H1 (cell line): ENCODE results near the gene WRAP53. TPM values are rescaled to one million over a fixed set of nuclear protein-coding genes. Genes with fewer than 3 reads are reported as not detected.

Experiments used
- CTCF ChIA-PET: fragments of 300-600 bp; sonication (Branson Sonifier 250); formaldehyde crosslinking; loops from one replicate; lab custom pipeline; 2021; ENCODE audit not compliant: partially characterized antibody; lab: Charles Lee
- POLR2A ChIA-PET: fragments of 300-600 bp; sonication (Branson Sonifier 250); formaldehyde crosslinking; loops from one replicate; lab custom pipeline; 2021; ENCODE audit warnings: inconsistent platforms; ENCODE audit not compliant: partially characterized antibody; lab: Charles Lee
- DNase-seq, 2 experiments: peaks; one replicate each; pipeline versions ENCODE4 v3.0.0 to v3.0.0-alpha.2; 2010 to 2022; ENCODE audit warnings: low spot score in 2 of 2, low read depth in 1 of 2, mixed read lengths in 1 of 2
- FAIRE-seq: peaks from 2 replicates; lab custom pipeline; 2011; peaks lifted over from hg19 to GRCh38; lab: Jason Lieb, UNC
- H2AFZ ChIP-seq: 2 replicates; pipeline ENCODE4 v1.8.1; 2012; ENCODE audit warnings: low read length, inconsistent platforms
- H2AK5ac ChIP-seq: 2 replicates; pipeline ENCODE4 v1.6.1; 2013; ENCODE audit warnings: low read depth, low read length
- H2BK120ac ChIP-seq: replicated peaks from 2 replicates; pipeline ENCODE3; 2013; ENCODE audit warnings: low read depth, low read length, inconsistent platforms
- H2BK12ac ChIP-seq: 2 replicates; pipeline ENCODE4 v1.6.1; 2013; ENCODE audit warnings: low read depth, low read length
- H2BK15ac ChIP-seq: 2 replicates; pipeline ENCODE4 v1.6.1; 2013; ENCODE audit warnings: low read length
- H2BK20ac ChIP-seq: 2 replicates; pipeline ENCODE4 v1.6.1; 2013; ENCODE audit warnings: low read length
- H2BK5ac ChIP-seq: 2 replicates; pipeline ENCODE4 v1.6.1; 2013; ENCODE audit warnings: low read depth, low read length
- H3K14ac ChIP-seq: 2 replicates; pipeline ENCODE4 v1.6.1; 2013; ENCODE audit warnings: inconsistent platforms; ENCODE audit not compliant: insufficient read length
- H3K18ac ChIP-seq: 2 replicates; pipeline ENCODE4 v1.6.1; 2013; ENCODE audit warnings: low read length; ENCODE audit errors: extremely low read depth
- H3K23ac ChIP-seq: 2 replicates; pipeline ENCODE4 v1.6.1; 2013; ENCODE audit warnings: inconsistent platforms; ENCODE audit not compliant: insufficient read length
- H3K23me2 ChIP-seq: 2 replicates; pipeline ENCODE4 v1.6.1; 2013; ENCODE audit warnings: low read depth, low read length
- H3K27ac ChIP-seq: 2 replicates; pipeline ENCODE4 v1.6.1; 2011; ENCODE audit warnings: low read depth, low read length, inconsistent platforms
- H3K27me3 ChIP-seq, 4 experiments: replicated peaks in 1 of 4; 1 replicate in 1 of 4; 2 replicates in 3 of 4; pipeline versions ENCODE4 v1.6.1 to v1.8.1; 2011 to 2013; ENCODE audit warnings: low read length in 3 of 4, mild to moderate bottlenecking in 3 of 4, inconsistent platforms in 2 of 4, mixed read lengths in 2 of 4, moderate library complexity in 1 of 4; ENCODE audit not compliant: control insufficient read depth in 3 of 4, insufficient read depth in 3 of 4; ENCODE audit errors: extremely low read depth in 1 of 4
- H3K36me3 ChIP-seq, 4 experiments: 2 replicates each; pipeline versions ENCODE4 v1.6.1 to v1.8.1; 2011 to 2013; ENCODE audit warnings: mild to moderate bottlenecking in 4 of 4, low read length in 3 of 4, moderate library complexity in 2 of 4, control low read depth in 1 of 4, inconsistent platforms in 1 of 4; ENCODE audit not compliant: insufficient read depth in 4 of 4, control insufficient read depth in 2 of 4
- H3K4ac ChIP-seq: replicated peaks from 2 replicates; pipeline ENCODE3; 2013; ENCODE audit warnings: low read length, low read depth, mixed read lengths, inconsistent platforms; ENCODE audit not compliant: insufficient read length
- H3K4me1 ChIP-seq, 4 experiments: replicated peaks in 1 of 4; 1 replicate in 1 of 4; 2 replicates in 3 of 4; pipeline versions ENCODE4 v1.6.1 to v1.8.1; 2011 to 2013; ENCODE audit warnings: low read length in 3 of 4, inconsistent platforms in 2 of 4, mixed read lengths in 1 of 4; ENCODE audit not compliant: insufficient read depth in 4 of 4, control insufficient read depth in 3 of 4
- H3K4me2 ChIP-seq, 2 experiments: 2 replicates each; pipeline versions ENCODE4 v1.6.1 to v1.8.1; 2011 to 2013; ENCODE audit warnings: low read depth in 2 of 2, low read length in 2 of 2, control low read depth in 1 of 2, inconsistent platforms in 1 of 2, mild to moderate bottlenecking in 1 of 2; ENCODE audit not compliant: insufficient read depth in 1 of 2
- H3K4me3 ChIP-seq, 4 experiments: fragments of 200-600, 300-600 bp in 1 of 4; sonication (generic), shearing (Covaris generic), sonication (Bioruptor Twin) in 1 of 4; 2 replicates each; pipeline versions ENCODE4 v1.5.1 to v1.8.1; 2011 to 2016; ENCODE audit warnings: low read length in 4 of 4, low read depth in 3 of 4, control low read depth in 2 of 4, inconsistent platforms in 2 of 4, mild to moderate bottlenecking in 2 of 4, mixed read lengths in 1 of 4, moderate library complexity in 1 of 4; ENCODE audit not compliant: insufficient read depth in 2 of 4; ENCODE audit errors: extremely low read depth in 1 of 4
- H3K56ac ChIP-seq: replicated peaks from 2 replicates; pipeline ENCODE3; 2013; ENCODE audit warnings: low read depth, mild to moderate bottlenecking, mixed read lengths, low read length, inconsistent platforms; ENCODE audit not compliant: insufficient read length
- H3K79me1 ChIP-seq: 2 replicates; pipeline ENCODE4 v1.6.1; 2013; ENCODE audit warnings: low read depth, low read length, control low read depth
- H3K79me2 ChIP-seq, 2 experiments: 2 replicates each; pipeline versions ENCODE4 v1.6.1 to v1.8.1; 2012 to 2013; ENCODE audit warnings: low read length in 2 of 2, mild to moderate bottlenecking in 2 of 2, inconsistent platforms in 1 of 2; ENCODE audit not compliant: insufficient read depth in 2 of 2, control insufficient read depth in 1 of 2
- H3K9ac ChIP-seq, 4 experiments: replicated peaks in 1 of 4; 1 replicate in 1 of 4; 2 replicates in 3 of 4; pipeline versions ENCODE4 v1.6.1 to v1.8.1; 2011 to 2013; ENCODE audit warnings: low read depth in 3 of 4, low read length in 3 of 4, control low read depth in 2 of 4, mild to moderate bottlenecking in 2 of 4, moderate library complexity in 2 of 4, inconsistent platforms in 1 of 4; ENCODE audit errors: extremely low read depth in 1 of 4
- H3K9me3 ChIP-seq, 2 experiments: 2 replicates each; pipeline versions ENCODE4 v1.6.1 to v1.8.1; 2012 to 2013; ENCODE audit warnings: mild to moderate bottlenecking in 2 of 2, moderate library complexity in 2 of 2, control low read depth in 1 of 2, inconsistent platforms in 1 of 2, low read depth in 1 of 2, low read length in 1 of 2, mixed read lengths in 1 of 2; ENCODE audit not compliant: insufficient read depth in 2 of 2
- H4K20me1 ChIP-seq, 2 experiments: replicated peaks in 1 of 2; 2 replicates each; pipeline versions ENCODE3 to v1.8.1; 2011 to 2013; ENCODE audit warnings: inconsistent platforms in 2 of 2, low read length in 2 of 2, mild to moderate bottlenecking in 1 of 2; ENCODE audit not compliant: insufficient read depth in 2 of 2, control insufficient read depth in 1 of 2
- H4K5ac ChIP-seq: 2 replicates; pipeline ENCODE4 v1.6.1; 2013; ENCODE audit warnings: low read length, low read depth, mixed read lengths, inconsistent platforms; ENCODE audit not compliant: insufficient read length
- H4K8ac ChIP-seq: 2 replicates; pipeline ENCODE4 v1.8.0; 2013; ENCODE audit warnings: mild to moderate bottlenecking, moderate library complexity, low read length, inconsistent platforms; ENCODE audit not compliant: insufficient read depth; ENCODE audit errors: extremely low read depth
- H4K91ac ChIP-seq: replicated peaks from 2 replicates; pipeline ENCODE3; 2013; ENCODE audit warnings: low read length, mixed read lengths, inconsistent platforms; ENCODE audit not compliant: insufficient read length
- CBX5 ChIP-seq: fragments of 300-800, 300-1000 bp; sonication (generic); IDR thresholded peaks from 2 replicates; pipeline ENCODE4 v1.7.1; 2016; ENCODE audit warnings: antibody characterized with exemption, low read length, low read depth
- CTBP2 ChIP-seq: IDR thresholded peaks from 2 replicates; pipeline ENCODE4 v1.7.0; 2011; ENCODE audit warnings: borderline replicate concordance, mild to moderate bottlenecking, moderate library complexity, mixed read lengths, low read length; ENCODE audit not compliant: insufficient read depth, insufficient read length
- EGR1 ChIP-seq: IDR thresholded peaks from 2 replicates; pipeline ENCODE4 v1.6.1; 2011; ENCODE audit warnings: low read depth, low read length, borderline replicate concordance
- FOSL1 ChIP-seq: IDR thresholded peaks from 2 replicates; pipeline ENCODE4 v1.6.1; 2011; ENCODE audit warnings: mild to moderate bottlenecking, low read depth, low read length, moderate library complexity; ENCODE audit not compliant: insufficient read depth
- KDM5A ChIP-seq: fragments of 200-600 bp; IDR thresholded peaks from 2 replicates; pipeline ENCODE4 v1.7.1; 2012; ENCODE audit warnings: mild to moderate bottlenecking, low read length, inconsistent platforms, mixed read lengths
- RBBP5 ChIP-seq: IDR thresholded peaks from 2 replicates; pipeline ENCODE4 v1.7.1; 2012; ENCODE audit warnings: low read depth, mild to moderate bottlenecking, inconsistent platforms, low read length, moderate library complexity, borderline replicate concordance
- RNF2 ChIP-seq: fragments of 200-900, 300-1000 bp; sonication (generic); IDR thresholded peaks from 2 replicates; pipeline ENCODE4 v1.7.1; 2016; ENCODE audit warnings: borderline replicate concordance, low read depth, mild to moderate bottlenecking, antibody characterized with exemption, low read length; ENCODE audit not compliant: poor library complexity, severe bottlenecking; ENCODE audit errors: missing control alignments
- WGBS, 2 experiments: shearing (Covaris generic) in 1 of 2; methylation state at CpG; one replicate each; pipeline versions ENCODE4 v1.1.6 to v1.1.7; 2013 to 2015; ENCODE audit warnings: low lambda C conversion rate in 2 of 2, mixed read lengths in 2 of 2, inconsistent platforms in 1 of 2, low coverage in 1 of 2, missing lambda C conversion rate in 1 of 2; ENCODE audit not compliant: insufficient replicate concordance in 2 of 2, insufficient coverage in 1 of 2, insufficient read length in 1 of 2; ENCODE audit errors: extremely low coverage in 1 of 2, missing lambda C conversion rate in 1 of 2; 5-methylcytosine and 5-hydroxymethylcytosine counted together
- polyA plus RNA-seq, 7 experiments: library from polyadenylated mRNA; depleted of rRNA in 3 of 7; stranded (reverse) in 5 of 7; unstranded in 2 of 7; fragments of >200 nt in 5 of 7; fragments of 200-250 nt in 2 of 7; gene quantifications; 1 replicate in 5 of 7; 2 replicates in 1 of 7; 4 replicates in 1 of 7; pipeline versions ENCODE4 v1.2.1 to v1.2.3, GENCODE V29; 2011 to 2013; ENCODE audit warnings: missing spikeins in 2 of 7, mixed read lengths in 2 of 7
- total RNA-seq: library from RNA; stranded (reverse); fragmentation: NEBNext Ultra II Directional; extraction: Animal tissue kit (Norgen Biotek cat#: 25700); gene quantifications from 2 replicates; pipeline ENCODE4 v1.2.1, GENCODE V29; 2021
- TF ChIP-seq, protein P1 (sequence below): IDR thresholded peaks from 2 replicates; pipeline ENCODE4 v1.6.1; 2012; ENCODE audit warnings: inconsistent platforms
- TF ChIP-seq, protein P2 (sequence below): IDR thresholded peaks from 2 replicates; pipeline ENCODE4 v1.6.1; 2012; ENCODE audit warnings: low read length, inconsistent platforms

The WRAP53 gene
- total and polyA plus RNA-seq, 2 of the 8 experiments (the other 6 are each of a cell fraction or from before 2014, with no cell fraction given), result 29.2 to 30.1 TPM

DNA sequence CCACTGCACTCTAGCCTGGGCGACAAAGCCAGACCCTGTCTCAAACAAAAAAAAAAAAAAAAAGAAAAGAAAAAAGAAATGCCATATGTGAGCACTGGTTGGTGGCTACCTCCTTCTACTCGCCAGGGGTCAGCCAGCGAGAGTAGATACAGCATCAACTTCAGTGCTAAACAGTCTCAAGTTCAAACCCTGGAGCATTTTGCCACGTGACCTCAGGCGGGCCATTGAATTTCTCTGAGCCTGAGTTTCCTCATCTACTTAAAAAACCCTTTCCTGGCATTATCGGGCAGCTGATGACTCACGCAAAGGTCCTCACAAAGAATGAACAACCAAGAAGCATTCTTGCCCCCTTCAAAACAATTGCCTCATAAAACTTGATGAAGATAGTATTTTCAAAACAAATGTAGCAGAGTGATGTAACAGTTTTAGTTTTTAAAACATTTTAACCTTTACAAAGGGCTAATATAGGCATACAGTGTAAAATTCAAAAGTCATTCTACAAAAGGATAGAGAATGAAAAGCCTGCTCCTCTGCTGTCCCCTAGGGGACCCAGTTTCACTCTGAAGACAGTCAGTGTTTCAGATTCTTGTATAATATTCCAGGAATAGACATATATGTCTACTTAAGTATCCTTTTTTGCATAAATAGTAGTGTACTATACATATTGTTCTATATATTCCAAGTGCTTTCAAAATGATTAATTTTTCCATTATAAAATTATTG is 57.6 kb downstream of the WRAP53 start:
- no peaks in the 10 kb centered on the region for H3K9me3 ChIP-seq
- DNase-seq (no peak), FAIRE-seq (no peak)
- H3K14ac ChIP-seq, result no peak overlapping the region
- H3K4me1 ChIP-seq, result no peaks in the 10 kb centered on the region
- no peak overlapping the region for H4K91ac ChIP-seq
- H3K9ac ChIP-seq, result no peak overlapping the region
- H3K4me2 ChIP-seq, result no peak overlapping the region
- CTCF ChIA-PET, result interaction anchor here (0.8 to 3.5 kb wide), 3 partner anchors 10 to 295 kb away, joined by 3 to 26 read pairs (median 4); partner anchors contain the start of gene KDM6B
- WGBS, 2 experiments, result 77% methylated on average over 7 of the region's 7 CpGs; no CpG with 5 or more reads in 1 of the 2 experiments
- H4K20me1 ChIP-seq, result no peaks in the 10 kb centered on the region
- no peak overlapping the region for H4K8ac ChIP-seq
- no peak overlapping the region for H3K56ac ChIP-seq
- H3K23me2 ChIP-seq, result no peaks in the 10 kb centered on the region; the same call in 1 of the 2 replicates
- no peak overlapping the region for H2AK5ac ChIP-seq
- H3K79me1 ChIP-seq, result no peaks in the 10 kb centered on the region
- POLR2A ChIA-PET, result interaction anchor here (0.8 kb wide), 1 partner anchor 15 kb away, joined by 3 read pairs; no protein-coding TSS in a partner anchor
- H2AFZ ChIP-seq, result no peak overlapping the region
- H3K23ac ChIP-seq, result no peak overlapping the region
- H2BK120ac ChIP-seq, result no peak overlapping the region
- no peak overlapping the region for H2BK12ac ChIP-seq
- no peak overlapping the region for H3K27ac ChIP-seq
- H3K36me3 ChIP-seq, result no peaks in the 10 kb centered on the region
- no peaks in the 10 kb centered on the region; a peak in 1 of 7 replicates for H3K27me3 ChIP-seq
- H3K18ac ChIP-seq, result no peak overlapping the region
- H2BK15ac ChIP-seq, result no peak overlapping the region
- no peaks in the 10 kb centered on the region for H3K79me2 ChIP-seq
- H2BK5ac ChIP-seq, result no peak overlapping the region
- H2BK20ac ChIP-seq, result no peak overlapping the region
- no peak overlapping the region for H4K5ac ChIP-seq
- H3K4me3 ChIP-seq, result no peak overlapping the region
- no peak for TF ChIP-seq RBBP5
- no peak for TF ChIP-seq KDM5A
- TF ChIP-seq FOSL1, result no peak
- TF ChIP-seq, protein P1, sequence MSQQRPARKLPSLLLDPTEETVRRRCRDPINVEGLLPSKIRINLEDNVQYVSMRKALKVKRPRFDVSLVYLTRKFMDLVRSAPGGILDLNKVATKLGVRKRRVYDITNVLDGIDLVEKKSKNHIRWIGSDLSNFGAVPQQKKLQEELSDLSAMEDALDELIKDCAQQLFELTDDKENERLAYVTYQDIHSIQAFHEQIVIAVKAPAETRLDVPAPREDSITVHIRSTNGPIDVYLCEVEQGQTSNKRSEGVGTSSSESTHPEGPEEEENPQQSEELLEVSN, result no peak
- no peak for TF ChIP-seq RNF2
- no peak for TF ChIP-seq CBX5
- TF ChIP-seq EGR1, result no peak
- TF ChIP-seq, protein P2, sequence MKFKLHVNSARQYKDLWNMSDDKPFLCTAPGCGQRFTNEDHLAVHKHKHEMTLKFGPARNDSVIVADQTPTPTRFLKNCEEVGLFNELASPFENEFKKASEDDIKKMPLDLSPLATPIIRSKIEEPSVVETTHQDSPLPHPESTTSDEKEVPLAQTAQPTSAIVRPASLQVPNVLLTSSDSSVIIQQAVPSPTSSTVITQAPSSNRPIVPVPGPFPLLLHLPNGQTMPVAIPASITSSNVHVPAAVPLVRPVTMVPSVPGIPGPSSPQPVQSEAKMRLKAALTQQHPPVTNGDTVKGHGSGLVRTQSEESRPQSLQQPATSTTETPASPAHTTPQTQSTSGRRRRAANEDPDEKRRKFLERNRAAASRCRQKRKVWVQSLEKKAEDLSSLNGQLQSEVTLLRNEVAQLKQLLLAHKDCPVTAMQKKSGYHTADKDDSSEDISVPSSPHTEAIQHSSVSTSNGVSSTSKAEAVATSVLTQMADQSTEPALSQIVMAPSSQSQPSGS, result no peak
- TF ChIP-seq CTBP2, result no peak
- no peak overlapping the region for H3K4ac ChIP-seq
